HG03469 (cell line): ENCODE results near the gene FOLR2.
"Not testable (repeated sequence)": the region's sequence is repeated elsewhere in the genome, so short reads cannot be mapped to it uniquely, and the experiment has no call there.

Experiments used
- ATAC-seq: cut with Tn5 transposase; IDR thresholded peaks from one replicate; pipeline ENCODE4 v1.9.1; 2021; ENCODE audit warnings: mild to moderate bottlenecking, moderate library complexity, moderate number of reproducible peaks; ENCODE audit not compliant: unreplicated experiment

Gene FOLR2

GRCh38 chr11:72266960-72267359 lies 50.4 kb downstream of the FOLR2 start:
- not testable (repeated sequence) for ATAC-seq

GRCh38 chr11:72267956-72268617 lies 51.5 kb downstream of the FOLR2 start:
- no peak for ATAC-seq
